ENCODE data around the gene UBR4.

UBR4 gene

GRCh38 chr1:19071674-19072281 lies 138.3 kb downstream of the UBR4 start:
- DNase-seq (ENCODE audit: low read depth): no peak

GRCh38 chr1:19070891-19071621 lies 139.0 kb downstream of the UBR4 start:
- DNase-seq (ENCODE audit: low read depth): no peak

- DNase-seq (ENCODE audit: low read depth): no peak
These were observed 139.8 kb downstream of the UBR4 start for GRCh38 chr1:19070197-19070651.

- no peak for DNase-seq (ENCODE audit: low read depth)
These were observed 141.3 kb downstream of the UBR4 start for GRCh38 chr1:19068639-19069276.

- DNase-seq (ENCODE audit: low read depth): no peak
These were observed 142.0 kb downstream of the UBR4 start for GRCh38 chr1:19067912-19068638.

- DNase-seq (ENCODE audit: low read depth): no peak
These were observed 142.7 kb downstream of the UBR4 start for GRCh38 chr1:19067182-19067911.

GRCh38 chr1:19066874-19067181 lies 143.2 kb downstream of the UBR4 start:
- DNase-seq (ENCODE audit: low read depth): no peak

GRCh38 chr1:19066248-19066873 lies 143.7 kb downstream of the UBR4 start:
- no peak for DNase-seq (ENCODE audit: low read depth)

GRCh38 chr1:19065526-19066247 lies 144.4 kb downstream of the UBR4 start:
- no peak for DNase-seq (ENCODE audit: low read depth)

GRCh38 chr1:19064906-19065450 lies 145.1 kb downstream of the UBR4 start:
- DNase-seq (ENCODE audit: low read depth): no peak

GRCh38 chr1:19063122-19063521 lies 146.9 kb downstream of the UBR4 start:
- no peak for DNase-seq (ENCODE audit: low read depth)

GRCh38 chr1:19062258-19063029 lies 147.6 kb downstream of the UBR4 start:
- DNase-seq (ENCODE audit: low read depth): no peak

GRCh38 chr1:19061798-19062197 lies 148.3 kb downstream of the UBR4 start:
- no peak for DNase-seq (ENCODE audit: low read depth)

- no peak for DNase-seq (ENCODE audit: low read depth)
These were observed 148.7 kb downstream of the UBR4 start for GRCh38 chr1:19061343-19061742.

- DNase-seq (ENCODE audit: low read depth): no peak
These were observed 150.3 kb downstream of the UBR4 start for GRCh38 chr1:19059773-19060172.

GRCh38 chr1:19058476-19058797 lies 151.6 kb downstream of the UBR4 start:
- no peak for DNase-seq (ENCODE audit: low read depth)

- no peak for DNase-seq (ENCODE audit: low read depth)
These were observed 152.1 kb downstream of the UBR4 start for GRCh38 chr1:19057784-19058475.

GRCh38 chr1:19057182-19057779 lies 152.8 kb downstream of the UBR4 start:
- DNase-seq (ENCODE audit: low read depth): no peak

GRCh38 chr1:19055701-19056100 lies 154.4 kb downstream of the UBR4 start:
- no peak for DNase-seq (ENCODE audit: low read depth)

Data from stimulated activated CD8-positive, alpha-beta memory T cell treated with anti-CD3 and anti-CD28 coated beads, Interleukin-15, amount 100 ng/mL, for 1 hour (primary cell).